Raji (cell line): Measurements from ENCODE around the gene OR10H5.

Source experiments
- POLR2A ChIP-seq: IDR thresholded peaks from 2 replicates; pipeline ENCODE4 v1.6.1; 2011; ENCODE audit warnings: low read depth, low read length, control low read depth; ENCODE audit not compliant: insufficient read depth

The OR10H5 gene

GRCh38 chr19:15788594-15789270 is 1.3 kb downstream of the OR10H5 start:
- no peak for TF ChIP-seq POLR2A

GRCh38 chr19:15790096-15790495 is 2.6 kb downstream of the OR10H5 start:
- no peak for TF ChIP-seq POLR2A

DNA sequence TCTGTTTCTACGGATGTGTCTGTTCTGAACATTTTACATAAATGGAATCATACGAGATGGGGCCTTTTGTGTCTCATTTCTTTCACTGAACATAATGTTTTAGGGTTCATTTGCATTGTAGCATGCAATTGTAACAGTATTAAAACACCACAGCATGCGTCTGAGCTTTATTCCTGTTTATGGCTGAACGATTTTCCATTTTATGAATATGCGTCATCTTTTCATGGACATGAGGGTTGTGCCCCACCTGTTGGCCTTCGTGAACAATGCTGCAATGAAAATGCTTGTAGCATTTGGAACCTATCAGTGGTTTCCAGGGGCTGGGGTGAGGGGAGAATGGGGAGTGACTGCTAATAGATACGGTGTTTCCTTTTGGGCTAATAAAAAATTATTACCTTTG is 22.9 kb downstream of the OR10H5 start:
- no peak for TF ChIP-seq POLR2A

- no peak for TF ChIP-seq POLR2A
These were observed 24.0 kb downstream of the OR10H5 start for GRCh38 chr19:15811476-15811875.

- no peak for TF ChIP-seq POLR2A
These were observed 24.7 kb downstream of the OR10H5 start for GRCh38 chr19:15812060-15812722.

GRCh38 chr19:15813916-15814315 is 26.5 kb downstream of the OR10H5 start:
- no peak for TF ChIP-seq POLR2A

GRCh38 chr19:15815306-15815705 is 27.8 kb downstream of the OR10H5 start, which contains the start of gene OR10H1:
Gene OR10H1 (minus strand): TSS chr19:15815664. CDS start chr19:15808037, 7,627 bp downstream.
- no peak for TF ChIP-seq POLR2A

DNA sequence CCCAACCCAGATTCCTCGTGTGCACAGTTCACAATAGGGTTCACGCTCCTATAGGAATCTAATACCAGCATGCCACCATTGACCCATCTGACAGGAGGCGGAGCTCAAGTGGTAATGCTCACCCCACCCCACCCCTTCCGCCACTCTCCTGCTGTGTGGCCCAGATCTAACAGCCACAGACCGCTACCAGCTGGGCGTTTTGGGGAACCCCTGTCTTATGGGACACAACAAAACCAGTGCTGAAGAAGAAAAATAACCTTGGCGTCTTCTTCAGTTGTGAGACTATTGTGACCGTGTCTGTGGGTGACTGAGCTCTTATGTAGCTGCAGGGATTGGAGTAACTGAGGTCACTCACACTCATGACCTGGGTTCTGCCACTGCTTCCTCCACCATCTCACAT is 33.2 kb downstream of the OR10H5 start:
- TF ChIP-seq POLR2A: no peak

DNA sequence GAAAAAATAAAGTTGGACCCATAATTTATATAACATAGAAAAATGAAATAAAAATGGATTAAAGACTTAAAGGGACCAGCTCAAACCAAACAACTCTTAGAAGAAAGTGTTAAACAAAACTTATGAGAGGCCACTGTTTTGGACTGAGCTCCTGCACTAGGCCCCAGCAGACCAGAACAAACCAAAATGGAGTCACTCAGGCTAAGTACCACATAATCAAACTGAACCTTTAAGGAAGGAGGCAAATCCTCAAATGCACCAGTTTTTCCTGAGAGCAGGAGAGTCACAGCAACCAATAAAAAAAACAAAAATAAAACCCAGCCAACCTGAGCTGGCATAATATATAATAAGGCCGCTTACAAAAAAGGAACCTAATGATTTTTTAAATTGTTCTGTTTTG is 38.3 kb downstream of the OR10H5 start:
- TF ChIP-seq POLR2A: no peak

DNA sequence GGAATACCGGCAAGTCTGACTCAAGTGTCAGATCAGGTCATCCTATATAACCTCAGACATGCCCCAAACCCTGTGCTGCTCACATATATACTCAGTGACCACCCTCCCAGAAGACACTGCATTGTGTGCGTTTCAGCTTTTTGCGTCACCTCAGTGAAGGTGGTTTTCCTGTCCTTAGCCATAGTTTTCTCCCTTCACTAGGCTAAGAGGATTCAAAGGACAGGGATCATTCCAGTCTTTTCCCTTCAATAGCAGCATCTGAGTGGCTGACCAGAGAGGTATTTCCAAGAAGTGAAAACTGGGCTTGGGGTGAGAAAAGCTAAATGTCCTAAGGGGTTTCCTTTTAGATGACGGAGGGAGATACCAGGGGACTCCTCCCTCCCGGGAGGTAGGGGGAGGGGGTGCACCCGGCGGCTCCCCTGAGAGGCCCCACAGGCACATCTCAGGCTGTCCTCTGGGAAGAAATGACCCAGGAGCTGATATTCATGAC is 40.7 kb downstream of the OR10H5 start:
- no peak for TF ChIP-seq POLR2A

DNA sequence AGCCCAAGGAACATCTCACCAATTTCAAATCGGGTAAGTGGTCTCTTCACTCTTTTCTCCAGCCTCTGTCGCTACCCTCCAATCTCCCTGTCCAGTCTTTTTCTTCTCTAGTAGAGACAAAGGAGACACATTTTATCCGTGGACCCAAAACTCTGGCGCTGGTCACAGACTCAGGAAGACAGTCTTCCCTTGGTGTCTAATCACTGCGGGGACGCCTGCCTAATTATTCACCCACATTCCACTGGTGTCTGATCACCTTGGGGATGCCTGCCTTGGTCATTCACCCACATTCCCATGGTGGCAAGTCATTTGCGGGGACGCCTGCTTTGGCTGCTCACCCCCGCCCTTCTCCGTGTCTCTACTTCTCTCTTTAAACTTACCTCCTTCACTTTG is 41.8 kb downstream of the OR10H5 start:
- TF ChIP-seq POLR2A: no peak

- TF ChIP-seq POLR2A: no peak
These were observed 42.3 kb downstream of the OR10H5 start for GRCh38 chr19:15829786-15830185.

DNA sequence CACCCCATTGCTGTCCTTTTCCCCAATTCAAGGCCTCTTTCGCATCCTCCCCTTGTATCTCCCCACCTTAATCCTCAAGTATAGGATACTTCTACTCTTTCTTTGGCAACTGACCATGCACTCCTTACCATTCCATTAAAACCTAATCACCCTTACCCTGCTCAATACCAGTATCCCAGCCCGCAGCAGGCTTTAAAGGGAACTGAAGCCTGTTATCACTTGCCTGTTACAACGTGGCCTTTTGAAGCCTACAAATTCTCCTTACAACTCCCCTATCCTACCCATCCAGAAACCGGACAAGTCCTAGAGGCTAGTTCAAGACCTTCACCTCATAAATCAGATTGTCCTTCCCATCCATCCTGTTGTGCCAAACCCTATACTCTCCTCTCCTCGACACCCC is 44.2 kb downstream of the OR10H5 start:
- TF ChIP-seq POLR2A: no peak

DNA sequence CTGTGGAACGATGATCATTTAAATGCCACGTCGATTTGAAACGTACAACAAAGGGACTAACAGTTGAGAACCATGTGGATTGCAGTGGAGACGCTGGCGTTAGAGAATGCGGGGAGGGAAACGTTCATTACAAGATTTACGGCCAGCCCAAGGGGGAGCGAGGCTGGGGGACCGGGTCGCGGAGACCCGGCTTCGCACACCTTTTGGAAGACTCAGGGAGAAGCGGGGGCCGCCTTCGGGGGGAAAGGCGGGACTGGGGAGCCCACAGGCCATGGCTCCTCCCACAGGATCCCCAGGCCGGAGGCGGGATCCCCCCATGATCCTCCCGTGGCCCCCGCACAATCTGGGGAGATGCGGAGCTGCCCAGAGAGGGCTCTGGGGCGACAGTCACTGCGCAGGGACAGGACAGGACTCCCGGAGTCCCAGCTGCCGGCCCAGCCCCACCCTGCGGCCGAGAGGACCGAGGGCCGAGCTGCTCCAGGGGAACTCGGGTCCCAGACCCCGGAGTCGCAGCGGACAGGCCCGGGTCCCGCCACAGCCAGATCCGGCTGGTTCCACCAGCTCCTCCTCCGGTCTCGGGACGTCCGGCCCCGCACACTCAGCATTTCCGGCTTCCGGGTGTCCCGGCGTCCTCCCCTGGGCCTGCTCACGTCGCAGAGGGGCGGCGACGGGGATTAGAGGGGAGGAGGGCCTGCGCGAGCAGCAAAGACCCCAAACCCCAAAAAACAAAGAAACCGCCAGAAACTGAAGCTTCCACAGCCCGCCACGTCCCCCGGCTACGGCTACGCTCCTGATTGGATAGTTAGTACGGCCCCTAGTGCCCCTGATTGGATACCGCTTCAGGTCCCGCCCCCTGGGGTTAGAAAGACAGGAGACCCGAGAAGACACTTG is 49.1 kb downstream of the OR10H5 start:
- TF ChIP-seq POLR2A: peak; percentile 75

DNA sequence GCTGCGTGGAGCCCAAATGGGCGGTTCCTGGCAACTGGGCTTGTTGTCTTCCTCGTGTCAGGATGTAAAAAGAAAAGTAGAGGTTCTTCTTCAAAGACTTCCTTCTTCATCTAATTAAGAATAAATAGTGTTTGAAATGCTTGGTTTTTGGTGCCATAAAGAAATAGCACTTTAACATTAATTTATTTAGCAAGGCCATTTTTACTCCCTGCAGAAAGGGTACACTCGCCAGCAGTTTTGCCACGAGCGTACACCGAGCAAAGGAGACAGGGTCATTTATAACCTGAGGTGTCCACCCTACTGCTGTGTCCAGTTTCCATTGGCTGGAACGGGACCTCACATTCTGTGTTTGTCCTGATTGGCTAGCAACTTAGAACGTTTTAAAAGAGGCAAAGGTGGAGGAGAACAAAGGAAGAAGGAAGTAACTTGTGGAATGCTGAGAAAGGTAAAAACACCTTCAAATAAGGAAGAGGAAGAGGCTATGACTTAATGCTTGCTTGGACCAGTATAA is 49.8 kb downstream of the OR10H5 start:
- TF ChIP-seq POLR2A: peak; percentile 57; the same call in 1 of the 2 replicates
